Right lobe of liver (tissue), 4 donors: ENCODE results near the gene PARP3.

Source experiments
- POLR2A ChIP-seq: fragments of 450-650 bp; IDR thresholded peaks from one replicate; pipeline ENCODE4 v1.6.1; 2017; ENCODE audit warnings: antibody characterized with exemption, mild to moderate bottlenecking
- TF ChIP-seq, protein P1 (sequence below), 4 donors: fragments of 200-600 bp in 3 of 4; fragments of 450-650 bp in 1 of 4; IDR thresholded peaks; one replicate each; pipeline versions ENCODE4 v1.5.1 to v1.8.0; 2016 to 2022; ENCODE audit warnings: antibody characterized with exemption in 4 of 4, mild to moderate bottlenecking in 2 of 4
- donor health status: DM: no; HTN: no; CAD: no.
- donor health status: DM: no; HTN: no; CAD: no.
- donor health status: DM: no; HTN: yes; CAD: no.

DNA sequence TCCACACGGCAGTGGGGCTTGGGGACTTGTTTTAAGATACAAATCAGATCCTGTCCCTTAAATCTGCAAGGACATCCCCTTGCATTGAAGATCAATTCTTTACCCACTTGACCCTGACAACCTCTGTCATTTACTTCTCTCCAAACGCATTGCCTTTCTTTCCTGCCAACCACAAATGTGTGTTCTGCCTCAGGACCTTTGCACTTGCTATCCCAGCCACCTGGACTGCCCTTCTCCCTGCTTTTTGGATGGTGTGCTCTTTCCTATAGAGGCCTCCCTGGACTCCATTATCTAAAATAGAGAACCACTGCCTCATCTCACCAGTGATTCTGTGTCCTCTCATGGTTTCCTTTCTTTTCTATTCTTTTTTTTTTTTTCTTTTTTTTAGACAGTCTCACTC lies 55.0 kb downstream of the PARP3 start:
- TF ChIP-seq, protein P1, sequence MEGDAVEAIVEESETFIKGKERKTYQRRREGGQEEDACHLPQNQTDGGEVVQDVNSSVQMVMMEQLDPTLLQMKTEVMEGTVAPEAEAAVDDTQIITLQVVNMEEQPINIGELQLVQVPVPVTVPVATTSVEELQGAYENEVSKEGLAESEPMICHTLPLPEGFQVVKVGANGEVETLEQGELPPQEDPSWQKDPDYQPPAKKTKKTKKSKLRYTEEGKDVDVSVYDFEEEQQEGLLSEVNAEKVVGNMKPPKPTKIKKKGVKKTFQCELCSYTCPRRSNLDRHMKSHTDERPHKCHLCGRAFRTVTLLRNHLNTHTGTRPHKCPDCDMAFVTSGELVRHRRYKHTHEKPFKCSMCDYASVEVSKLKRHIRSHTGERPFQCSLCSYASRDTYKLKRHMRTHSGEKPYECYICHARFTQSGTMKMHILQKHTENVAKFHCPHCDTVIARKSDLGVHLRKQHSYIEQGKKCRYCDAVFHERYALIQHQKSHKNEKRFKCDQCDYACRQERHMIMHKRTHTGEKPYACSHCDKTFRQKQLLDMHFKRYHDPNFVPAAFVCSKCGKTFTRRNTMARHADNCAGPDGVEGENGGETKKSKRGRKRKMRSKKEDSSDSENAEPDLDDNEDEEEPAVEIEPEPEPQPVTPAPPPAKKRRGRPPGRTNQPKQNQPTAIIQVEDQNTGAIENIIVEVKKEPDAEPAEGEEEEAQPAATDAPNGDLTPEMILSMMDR (IDR thresholded peaks at IDR 0.05): no peak
- no peak for TF ChIP-seq POLR2A
